ENCODE data around the gene CCDC85C. TPM values are rescaled to one million over a fixed set of nuclear protein-coding genes. Genes with fewer than 3 reads are reported as not detected.

CCDC85C gene
- total and polyA plus RNA-seq, 10 of the 15 experiments (the other 5 are each of a cell fraction or from before 2014, with no cell fraction given): 0.03 to 3.6 (median 1.1) TPM

DNA sequence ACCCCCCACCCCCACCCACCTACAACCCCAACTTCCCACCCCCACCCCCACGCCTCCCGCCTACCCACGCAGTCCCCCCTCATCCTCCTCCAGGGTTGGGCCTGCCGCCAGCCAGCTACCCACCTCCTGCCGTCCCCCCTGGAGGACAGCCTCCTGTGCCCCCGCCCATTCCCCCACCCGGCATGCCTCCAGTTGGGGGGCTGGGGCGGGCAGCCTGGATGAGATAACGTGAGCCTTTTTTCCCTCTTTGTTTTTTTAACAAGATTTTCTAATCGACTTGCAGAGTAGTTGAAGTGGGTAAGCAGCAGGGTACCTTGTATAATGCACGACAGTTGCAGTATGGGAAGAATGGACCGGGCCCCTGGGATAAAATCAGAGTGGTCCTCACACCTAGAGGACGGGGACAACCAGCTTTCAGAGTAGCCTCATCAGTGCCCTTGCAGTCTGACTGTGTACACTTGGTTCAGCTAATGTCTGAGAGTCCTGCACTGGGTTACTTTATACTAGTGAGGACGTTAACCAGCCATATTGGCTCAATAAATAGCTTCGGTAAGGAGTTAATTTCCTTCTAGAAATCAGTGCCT is 93.4 kb downstream of the CCDC85C start:
- RAD21 ChIA-PET (ENCODE audit: unreplicated experiment): no interaction called here

More for the DNA sequence above, 93.4 kb downstream of the CCDC85C start:
- no peaks in the 10 kb centered on the region for H3K9me3 ChIP-seq (replicated peaks; ENCODE audit: control insufficient read depth, insufficient read depth, low read length)
- intact Hi-C loops (cut with micrococcal nuclease; ENCODE audit: unreplicated experiment) (no loop called here), in situ Hi-C loops (cut with MboI) (no loop called here)
- no peak for TF ChIP-seq IKZF2 (IDR thresholded peaks at IDR 0.05)
- no peak for TF ChIP-seq HCFC1 (IDR thresholded peaks at IDR 0.05; ENCODE audit: low read length)
- TF ChIP-seq NR2C1 (IDR thresholded peaks at IDR 0.05): no peak
- no peak for TF ChIP-seq HSF1 (IDR thresholded peaks at IDR 0.05; ENCODE audit: low read depth, low read length)
- no peak for TF ChIP-seq HDGF (IDR thresholded peaks at IDR 0.05)
- no peak for TF ChIP-seq KDM1A (IDR thresholded peaks at IDR 0.05; ENCODE audit: borderline replicate concordance)
- TF ChIP-seq, protein P1, sequence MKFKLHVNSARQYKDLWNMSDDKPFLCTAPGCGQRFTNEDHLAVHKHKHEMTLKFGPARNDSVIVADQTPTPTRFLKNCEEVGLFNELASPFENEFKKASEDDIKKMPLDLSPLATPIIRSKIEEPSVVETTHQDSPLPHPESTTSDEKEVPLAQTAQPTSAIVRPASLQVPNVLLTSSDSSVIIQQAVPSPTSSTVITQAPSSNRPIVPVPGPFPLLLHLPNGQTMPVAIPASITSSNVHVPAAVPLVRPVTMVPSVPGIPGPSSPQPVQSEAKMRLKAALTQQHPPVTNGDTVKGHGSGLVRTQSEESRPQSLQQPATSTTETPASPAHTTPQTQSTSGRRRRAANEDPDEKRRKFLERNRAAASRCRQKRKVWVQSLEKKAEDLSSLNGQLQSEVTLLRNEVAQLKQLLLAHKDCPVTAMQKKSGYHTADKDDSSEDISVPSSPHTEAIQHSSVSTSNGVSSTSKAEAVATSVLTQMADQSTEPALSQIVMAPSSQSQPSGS (IDR thresholded peaks at IDR 0.05; ENCODE audit: low read length): no peak
- TF ChIP-seq RFX5 (IDR thresholded peaks at IDR 0.05; ENCODE audit: low read depth, low read length): no peak
- no peak for TF ChIP-seq EP300 (IDR thresholded peaks at IDR 0.05; ENCODE audit: borderline replicate concordance in 1 of 2, control insufficient read depth in 1 of 2, low read depth in 2 of 2, low read length in 2 of 2)
- no peak for TF ChIP-seq TARDBP (IDR thresholded peaks at IDR 0.05; ENCODE audit: borderline replicate concordance)
- no peak for TF ChIP-seq USF1 (IDR thresholded peaks at IDR 0.05; ENCODE audit: borderline replicate concordance, extremely low read length, insufficient read depth, low read depth, low read length)
- TF ChIP-seq IRF5 (IDR thresholded peaks at IDR 0.05; ENCODE audit: borderline replicate concordance): no peak
- no peak for TF ChIP-seq NR2C2 (IDR thresholded peaks at IDR 0.05; ENCODE audit: borderline replicate concordance, control insufficient read depth, insufficient read length, low read depth)
- TF ChIP-seq, protein P2, sequence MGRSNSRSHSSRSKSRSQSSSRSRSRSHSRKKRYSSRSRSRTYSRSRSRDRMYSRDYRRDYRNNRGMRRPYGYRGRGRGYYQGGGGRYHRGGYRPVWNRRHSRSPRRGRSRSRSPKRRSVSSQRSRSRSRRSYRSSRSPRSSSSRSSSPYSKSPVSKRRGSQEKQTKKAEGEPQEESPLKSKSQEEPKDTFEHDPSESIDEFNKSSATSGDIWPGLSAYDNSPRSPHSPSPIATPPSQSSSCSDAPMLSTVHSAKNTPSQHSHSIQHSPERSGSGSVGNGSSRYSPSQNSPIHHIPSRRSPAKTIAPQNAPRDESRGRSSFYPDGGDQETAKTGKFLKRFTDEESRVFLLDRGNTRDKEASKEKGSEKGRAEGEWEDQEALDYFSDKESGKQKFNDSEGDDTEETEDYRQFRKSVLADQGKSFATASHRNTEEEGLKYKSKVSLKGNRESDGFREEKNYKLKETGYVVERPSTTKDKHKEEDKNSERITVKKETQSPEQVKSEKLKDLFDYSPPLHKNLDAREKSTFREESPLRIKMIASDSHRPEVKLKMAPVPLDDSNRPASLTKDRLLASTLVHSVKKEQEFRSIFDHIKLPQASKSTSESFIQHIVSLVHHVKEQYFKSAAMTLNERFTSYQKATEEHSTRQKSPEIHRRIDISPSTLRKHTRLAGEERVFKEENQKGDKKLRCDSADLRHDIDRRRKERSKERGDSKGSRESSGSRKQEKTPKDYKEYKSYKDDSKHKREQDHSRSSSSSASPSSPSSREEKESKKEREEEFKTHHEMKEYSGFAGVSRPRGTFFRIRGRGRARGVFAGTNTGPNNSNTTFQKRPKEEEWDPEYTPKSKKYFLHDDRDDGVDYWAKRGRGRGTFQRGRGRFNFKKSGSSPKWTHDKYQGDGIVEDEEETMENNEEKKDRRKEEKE (IDR thresholded peaks at IDR 0.05): no peak
- H4K20me1 ChIP-seq (ENCODE audit: control insufficient read depth, insufficient read depth): no peaks in the 10 kb centered on the region
- no peaks in the 10 kb centered on the region for H3K4me1 ChIP-seq (ENCODE audit: control insufficient read depth, insufficient read depth, low read length)
- no peak overlapping the region for H3K27ac ChIP-seq (ENCODE audit: control insufficient read depth, insufficient read depth)
- no peaks in the 10 kb centered on the region for H3K27me3 ChIP-seq (replicated peaks in 1 of 2; ENCODE audit: control insufficient read depth in 2 of 2, insufficient read depth in 2 of 2, low read length in 1 of 2)
- POLR2A ChIA-PET: no interaction called here
- no peak overlapping the region for H3K4me3 ChIP-seq
- TSS peak; percentile 81 for BruUV-seq (replicated peaks)
- CTCF ChIA-PET: no interaction called here
- no peak overlapping the region for H3K9ac ChIP-seq (ENCODE audit: control insufficient read depth, insufficient read depth, low read length)
- WGBS (ENCODE audit: insufficient coverage, insufficient replicate concordance, low lambda C conversion rate, missing lambda C conversion rate): 85% methylated on average over 9 of the region's 15 CpGs
- SMC1A ChIA-PET (ENCODE audit: uncharacterized antibody, unreplicated experiment): no interaction called here
- H3K4me2 ChIP-seq (ENCODE audit: control insufficient read depth, insufficient read depth): no peak overlapping the region
- DNase-seq (ENCODE audit: low read depth, low spot score) (no peak), FAIRE-seq (no peak), ATAC-seq (no peak)
- H3K36me3 ChIP-seq (ENCODE audit: control insufficient read depth in 2 of 2, insufficient read depth in 2 of 2, low read length in 1 of 2): peaks cover 27 to 32% of the 10 kb centered on the region in 2 experiments
- H3K79me2 ChIP-seq (ENCODE audit: control insufficient read depth, insufficient read depth, low read length): no peaks in the 10 kb centered on the region
- no peak overlapping the region for H2AFZ ChIP-seq (ENCODE audit: control insufficient read depth, low read depth, low read length)

All from GM12878 (cell line).